ENCODE results near the gene ERGIC1. TPM values are rescaled to one million over a fixed set of nuclear protein-coding genes. Genes with fewer than 3 reads are reported as not detected.

The ERGIC1 gene
- total RNA-seq, 1 donor from 2014 or later: 99.1 TPM

DNA sequence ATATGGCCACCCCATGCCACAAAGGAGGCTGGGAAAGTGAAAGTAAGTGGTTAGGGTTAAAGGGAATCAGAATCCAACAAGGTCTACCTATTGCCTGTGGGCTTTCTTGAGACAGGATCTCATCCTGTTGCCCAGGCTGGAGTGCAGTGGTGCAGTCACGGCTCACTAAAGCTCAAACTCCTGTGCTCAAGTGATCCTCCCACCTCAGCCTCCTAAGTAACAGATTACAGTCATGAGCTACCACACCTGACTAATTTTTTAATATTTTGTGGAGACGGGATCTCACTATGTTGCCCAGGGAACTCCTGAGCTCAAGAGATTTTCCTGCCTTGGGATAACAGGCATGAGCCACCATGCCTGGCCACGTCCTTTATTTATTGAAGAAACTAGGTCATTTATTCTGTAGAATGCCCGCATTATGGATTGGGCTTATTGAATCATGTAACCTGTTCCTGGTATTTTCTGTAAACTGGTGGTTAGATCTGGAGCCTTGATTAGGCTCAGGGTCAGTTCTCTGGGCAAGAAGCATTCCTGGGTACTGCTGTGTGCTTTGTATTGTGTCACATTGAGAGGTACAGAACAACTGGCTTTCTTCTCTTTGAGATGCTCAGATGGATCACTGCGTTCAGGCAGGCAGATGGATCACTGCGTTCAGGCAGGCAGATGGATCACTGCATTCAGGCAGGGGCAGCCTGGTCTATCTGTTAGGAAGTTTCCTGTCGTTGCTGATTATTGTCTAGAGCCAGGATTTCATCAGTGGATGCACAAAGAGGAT is 41.6 kb downstream of the ERGIC1 start:
- no peak overlapping the region for H3K4me3 ChIP-seq (ENCODE audit: low read depth, low read length)
- no peak for DNase-seq (ENCODE audit: low read depth)
- TF ChIP-seq, protein P1, sequence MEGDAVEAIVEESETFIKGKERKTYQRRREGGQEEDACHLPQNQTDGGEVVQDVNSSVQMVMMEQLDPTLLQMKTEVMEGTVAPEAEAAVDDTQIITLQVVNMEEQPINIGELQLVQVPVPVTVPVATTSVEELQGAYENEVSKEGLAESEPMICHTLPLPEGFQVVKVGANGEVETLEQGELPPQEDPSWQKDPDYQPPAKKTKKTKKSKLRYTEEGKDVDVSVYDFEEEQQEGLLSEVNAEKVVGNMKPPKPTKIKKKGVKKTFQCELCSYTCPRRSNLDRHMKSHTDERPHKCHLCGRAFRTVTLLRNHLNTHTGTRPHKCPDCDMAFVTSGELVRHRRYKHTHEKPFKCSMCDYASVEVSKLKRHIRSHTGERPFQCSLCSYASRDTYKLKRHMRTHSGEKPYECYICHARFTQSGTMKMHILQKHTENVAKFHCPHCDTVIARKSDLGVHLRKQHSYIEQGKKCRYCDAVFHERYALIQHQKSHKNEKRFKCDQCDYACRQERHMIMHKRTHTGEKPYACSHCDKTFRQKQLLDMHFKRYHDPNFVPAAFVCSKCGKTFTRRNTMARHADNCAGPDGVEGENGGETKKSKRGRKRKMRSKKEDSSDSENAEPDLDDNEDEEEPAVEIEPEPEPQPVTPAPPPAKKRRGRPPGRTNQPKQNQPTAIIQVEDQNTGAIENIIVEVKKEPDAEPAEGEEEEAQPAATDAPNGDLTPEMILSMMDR (conservative IDR thresholded peaks at IDR 0.05; ENCODE audit: low read depth, low read length): no peak

DNA sequence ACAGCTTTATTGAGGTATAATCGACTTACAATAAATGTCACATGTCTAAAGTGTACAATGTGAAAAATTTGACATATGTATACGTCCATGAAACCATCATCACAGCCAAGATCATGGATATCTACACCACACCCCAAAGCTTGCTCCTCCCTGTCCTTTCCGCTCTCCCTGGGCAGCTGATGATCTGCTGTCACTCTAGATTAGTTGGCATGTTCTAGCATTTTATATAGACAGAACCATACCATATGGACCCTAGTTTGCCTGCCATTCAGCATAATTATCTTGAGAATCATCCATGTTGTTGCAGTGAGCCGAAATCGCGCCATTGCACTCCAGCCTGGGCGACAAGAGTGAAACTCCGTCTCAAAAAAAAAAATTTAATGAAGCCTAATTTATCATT is 42.5 kb downstream of the ERGIC1 start:
- DNase-seq (ENCODE audit: low read depth): no peak
- TF ChIP-seq, protein P1 (conservative IDR thresholded peaks at IDR 0.05; ENCODE audit: low read depth, low read length): no peak
- no peak overlapping the region for H3K4me3 ChIP-seq (ENCODE audit: low read depth, low read length)

GRCh38 chr5:172877466-172878260 is 43.6 kb downstream of the ERGIC1 start:
- no peak for DNase-seq (ENCODE audit: low read depth)
- no peak overlapping the region for H3K4me3 ChIP-seq (ENCODE audit: low read depth, low read length)
- TF ChIP-seq, protein P1 (conservative IDR thresholded peaks at IDR 0.05; ENCODE audit: low read depth, low read length): no peak

GRCh38 chr5:172878585-172878932 is 44.5 kb downstream of the ERGIC1 start:
- TF ChIP-seq, protein P1 (conservative IDR thresholded peaks at IDR 0.05; ENCODE audit: low read depth, low read length): no peak
- DNase-seq (ENCODE audit: low read depth): no peak
- H3K4me3 ChIP-seq (ENCODE audit: low read depth, low read length): no peak overlapping the region

DNA sequence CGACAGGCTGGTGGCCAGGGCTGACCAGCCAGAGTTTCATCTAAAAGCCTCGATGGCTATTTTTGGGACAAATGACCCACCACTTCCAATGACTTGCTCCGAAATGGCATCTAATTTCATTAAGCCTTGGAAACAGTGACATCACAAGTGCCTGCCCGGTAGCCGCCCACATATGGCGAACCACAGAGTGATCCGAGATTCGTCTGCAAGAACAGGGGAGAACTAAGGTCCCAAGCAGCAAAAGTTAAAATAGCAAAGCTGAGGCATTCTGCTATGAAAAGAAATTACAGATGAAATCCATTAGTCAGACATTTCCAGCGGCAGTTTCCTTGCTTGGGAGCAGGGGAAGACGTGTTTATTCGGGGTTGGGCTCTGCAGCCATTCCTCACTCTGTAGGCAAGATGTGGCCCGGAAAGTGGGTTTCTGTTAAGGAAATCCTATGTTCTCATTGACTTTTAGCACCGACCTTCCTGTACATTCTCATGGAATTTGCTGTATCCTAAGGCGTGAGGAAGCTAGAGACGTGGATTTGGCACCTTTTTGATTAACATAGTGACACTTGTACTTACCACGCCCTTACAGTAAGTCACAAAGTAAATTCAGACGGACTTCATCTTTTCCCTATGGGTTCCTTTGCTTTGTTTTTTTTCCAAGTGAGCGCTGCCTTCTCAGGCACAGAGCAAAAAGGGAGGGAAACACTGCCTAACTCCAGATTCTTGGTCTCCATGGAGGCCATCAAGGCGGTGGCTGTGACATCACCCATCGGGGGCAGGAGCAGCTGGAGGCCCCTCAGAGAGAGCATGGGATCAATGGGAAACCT is 45.1 kb downstream of the ERGIC1 start:
- no peak overlapping the region for H3K4me3 ChIP-seq (ENCODE audit: low read depth, low read length)
- TF ChIP-seq, protein P1 (conservative IDR thresholded peaks at IDR 0.05; ENCODE audit: low read depth, low read length): no peak
- DNase-seq (ENCODE audit: low read depth): no peak

- TF ChIP-seq, protein P1 (conservative IDR thresholded peaks at IDR 0.05; ENCODE audit: low read depth, low read length): no peak
- H3K4me3 ChIP-seq (ENCODE audit: low read depth, low read length): no peak overlapping the region
- DNase-seq (ENCODE audit: low read depth): no peak
Measured at GRCh38 chr5:172881691-172882370, 47.8 kb downstream of the ERGIC1 start.
